Gastrocnemius medialis (tissue), 4 donors: ENCODE results near the gene THG1L. TPM values are rescaled to one million over a fixed set of nuclear protein-coding genes. Genes with fewer than 3 reads are reported as not detected.

Experiments used
- ATAC-seq, 2 donors: fragments of 150-250 bp; one replicate each; pipeline ENCODE4 v1.9.1; 2016
- DNase-seq, 2 donors: peaks; one replicate each; pipeline ENCODE4 v3.0.0-alpha.2; 2019
- H3K27ac ChIP-seq, 4 donors: fragments of 200-600 bp; sonication (generic); 1 replicate in 1 of 4; 2 replicates in 3 of 4; pipeline ENCODE4 v1.5.1; 2016 to 2018; ENCODE audit warnings: mild to moderate bottlenecking in 2 of 4, moderate library complexity in 1 of 4
- H3K27me3 ChIP-seq, 3 donors: fragments of 200-600 bp; sonication (generic) in 2 of 3; 1 replicate in 1 of 3; 2 replicates in 2 of 3; pipeline versions ENCODE4 v1.5.1 to v1.6.0; 2016 to 2019; ENCODE audit warnings: mild to moderate bottlenecking in 1 of 3, moderate library complexity in 1 of 3
- H3K36me3 ChIP-seq, 2 donors: fragments of 200-600 bp; sonication (generic) in 1 of 2; one replicate each; pipeline ENCODE4 v1.5.1; 2017 to 2018
- H3K4me1 ChIP-seq, 2 donors: fragments of 200-600 bp; sonication (generic) in 1 of 2; one replicate each; pipeline ENCODE4 v1.5.1; 2016 to 2017; ENCODE audit warnings: mild to moderate bottlenecking in 2 of 2
- H3K4me3 ChIP-seq, 4 donors: fragments of 200-600 bp; sonication (generic) in 3 of 4; 1 replicate in 1 of 4; 2 replicates in 3 of 4; pipeline ENCODE4 v1.5.1; 2016 to 2019; ENCODE audit warnings: mild to moderate bottlenecking in 2 of 4
- H3K9me3 ChIP-seq, 3 donors: fragments of 200-600 bp; sonication (generic) in 2 of 3; 1 replicate in 1 of 3; 2 replicates in 2 of 3; pipeline ENCODE4 v1.5.1; 2016 to 2019
- POLR2A ChIP-seq, 2 donors: fragments of 450-650 bp; IDR thresholded peaks; one replicate each; pipeline ENCODE4 v1.6.1; 2017; ENCODE audit warnings: antibody characterized with exemption in 2 of 2, mild to moderate bottlenecking in 2 of 2, moderate library complexity in 2 of 2
- in situ Hi-C, 4 donors: fragments of 200-750 bp; cut with MboI; loops; one replicate each; pipeline versions ENCODE4 v1.15.0 to v1.8.0; 2017; ENCODE audit warnings: low sequenced_read_pairs in 4 of 4
- intact Hi-C: fragments of 100-400 bp; cut with DNase I; formaldehyde crosslinking; loops from one replicate; pipeline ENCODE4 v1.15.1; 2023; ENCODE audit warnings: low total_unique reads
- total RNA-seq, 4 donors: library from RNA; depleted of rRNA; stranded (reverse); fragments of >200 nt; gene quantifications; one replicate each; pipeline versions ENCODE4 v1.1.0 to v1.2.3, GENCODE V29; 2016
- TF ChIP-seq, protein P1 (sequence below), 5 experiments: fragments of 450-650 bp in 3 of 5; fragments of 200-600 bp in 2 of 5; sonication (generic) in 2 of 5; IDR thresholded peaks in 4 of 5; conservative IDR thresholded peaks in 1 of 5; 1 replicate in 4 of 5; 2 replicates in 1 of 5; pipeline ENCODE4 v1.5.1; 2016 to 2019; ENCODE audit warnings: antibody characterized with exemption in 5 of 5, mild to moderate bottlenecking in 3 of 5, moderate library complexity in 3 of 5

Gene THG1L
- total RNA-seq, 4 donors from 2014 or later: 3.5 to 9.7 (median 6.6) TPM

- ATAC-seq: no peak
- Histone ChIP-seq H3K36me3 (no peaks in the 10 kb centered on the region), H3K27me3 (no peaks in the 10 kb centered on the region), H3K4me1 (peaks cover 10 to 14% of the 10 kb centered on the region in 2 donors), H3K4me3 (no peak overlapping the region), H3K9me3 (no peaks in the 10 kb centered on the region), H3K27ac (no peak overlapping the region)
- no peak for DNase-seq
- in situ Hi-C loops (loop anchor here in 2 of 4 donors (25.0 kb wide), 1 partner anchor 612 kb away; the partner anchor contains the start of gene MED7 (in 2 of the 2)), intact Hi-C loops (loop anchor here (10.0 kb wide), 2 partner anchors 314 to 604 kb away; partner anchors contain the start of gene MED7)
- TF ChIP-seq, protein P1, sequence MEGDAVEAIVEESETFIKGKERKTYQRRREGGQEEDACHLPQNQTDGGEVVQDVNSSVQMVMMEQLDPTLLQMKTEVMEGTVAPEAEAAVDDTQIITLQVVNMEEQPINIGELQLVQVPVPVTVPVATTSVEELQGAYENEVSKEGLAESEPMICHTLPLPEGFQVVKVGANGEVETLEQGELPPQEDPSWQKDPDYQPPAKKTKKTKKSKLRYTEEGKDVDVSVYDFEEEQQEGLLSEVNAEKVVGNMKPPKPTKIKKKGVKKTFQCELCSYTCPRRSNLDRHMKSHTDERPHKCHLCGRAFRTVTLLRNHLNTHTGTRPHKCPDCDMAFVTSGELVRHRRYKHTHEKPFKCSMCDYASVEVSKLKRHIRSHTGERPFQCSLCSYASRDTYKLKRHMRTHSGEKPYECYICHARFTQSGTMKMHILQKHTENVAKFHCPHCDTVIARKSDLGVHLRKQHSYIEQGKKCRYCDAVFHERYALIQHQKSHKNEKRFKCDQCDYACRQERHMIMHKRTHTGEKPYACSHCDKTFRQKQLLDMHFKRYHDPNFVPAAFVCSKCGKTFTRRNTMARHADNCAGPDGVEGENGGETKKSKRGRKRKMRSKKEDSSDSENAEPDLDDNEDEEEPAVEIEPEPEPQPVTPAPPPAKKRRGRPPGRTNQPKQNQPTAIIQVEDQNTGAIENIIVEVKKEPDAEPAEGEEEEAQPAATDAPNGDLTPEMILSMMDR (IDR thresholded peaks at IDR 0.05 in 4 of 5, conservative IDR thresholded peaks at IDR 0.05 in 1 of 5): no peak
- no peak for TF ChIP-seq POLR2A (IDR thresholded peaks at IDR 0.05)
Observed at GRCh38 chr5:157748760-157749461, 17.7 kb downstream of the THG1L start.

DNA sequence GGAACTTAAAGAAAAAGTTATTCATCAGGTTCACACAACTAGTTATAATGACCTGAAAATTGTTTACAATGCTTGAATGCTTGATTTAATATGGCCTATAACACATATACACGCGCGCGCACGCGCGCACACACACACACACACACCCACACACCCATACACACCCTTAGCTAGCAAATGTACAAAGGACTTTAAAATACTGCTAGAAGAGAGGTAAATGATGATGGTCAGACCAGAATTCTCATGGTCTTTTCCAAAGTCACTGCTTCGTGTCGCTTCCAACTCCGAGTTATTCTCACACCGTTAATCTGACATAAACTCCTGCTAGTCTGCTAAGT, 18.2 kb downstream of the THG1L start:
- no peak for ATAC-seq
- no peak for DNase-seq
- in situ Hi-C loops (loop anchor here in 2 of 4 donors (25.0 kb wide), 1 partner anchor 612 kb away; the partner anchor contains the start of gene MED7 (in 2 of the 2)), intact Hi-C loops (loop anchor here (10.0 kb wide), 2 partner anchors 315 to 605 kb away; partner anchors contain the start of gene MED7)
- no peak overlapping the region for H3K27ac ChIP-seq
- H3K4me1 ChIP-seq: peaks cover 9 to 10% of the 10 kb centered on the region in 2 donors
- no peak overlapping the region for H3K4me3 ChIP-seq
- H3K36me3 ChIP-seq: no peaks in the 10 kb centered on the region
- H3K27me3 ChIP-seq: no peaks in the 10 kb centered on the region
- no peak for TF ChIP-seq POLR2A (IDR thresholded peaks at IDR 0.05)
- TF ChIP-seq, protein P1 (IDR thresholded peaks at IDR 0.05 in 4 of 5, conservative IDR thresholded peaks at IDR 0.05 in 1 of 5): no peak
- no peaks in the 10 kb centered on the region for H3K9me3 ChIP-seq

DNA sequence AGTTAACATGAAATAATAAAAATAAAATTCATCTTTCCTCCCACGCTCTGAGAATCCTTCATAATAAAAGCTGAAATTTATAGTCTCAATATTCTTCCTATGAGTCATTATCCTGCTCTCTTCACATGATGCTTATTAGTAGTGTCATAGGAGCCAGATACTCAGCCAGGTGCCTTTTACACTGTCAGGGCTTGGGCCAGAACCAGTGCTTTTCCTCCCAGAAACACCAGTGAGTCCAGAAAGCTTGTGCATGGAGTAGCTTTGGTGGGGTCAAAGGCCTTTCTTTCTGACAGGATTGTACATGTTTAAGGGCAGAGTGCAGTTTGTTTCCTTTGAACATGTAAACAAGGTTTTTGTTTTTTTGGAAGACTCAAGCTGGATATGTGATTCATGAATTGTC, 19.1 kb downstream of the THG1L start:
- H3K36me3 ChIP-seq: peaks cover 0 to 8% of the 10 kb centered on the region in 2 donors
- DNase-seq (no peak), ATAC-seq (no peak)
- H3K27me3 ChIP-seq: no peaks in the 10 kb centered on the region
- no peaks in the 10 kb centered on the region for H3K9me3 ChIP-seq
- no peak overlapping the region for H3K4me3 ChIP-seq
- in situ Hi-C loops: loop anchor here in 1 of 4 donors (25.0 kb wide), 1 partner anchor 1387 kb away; no protein-coding TSS in a partner anchor
- intact Hi-C loops: no loop called here
- peaks cover 0 to 1% of the 10 kb centered on the region in 2 donors for H3K4me1 ChIP-seq
- TF ChIP-seq, protein P1 (IDR thresholded peaks at IDR 0.05 in 4 of 5, conservative IDR thresholded peaks at IDR 0.05 in 1 of 5): no peak
- no peak for TF ChIP-seq POLR2A (IDR thresholded peaks at IDR 0.05)
- H3K27ac ChIP-seq: no peak overlapping the region

DNA sequence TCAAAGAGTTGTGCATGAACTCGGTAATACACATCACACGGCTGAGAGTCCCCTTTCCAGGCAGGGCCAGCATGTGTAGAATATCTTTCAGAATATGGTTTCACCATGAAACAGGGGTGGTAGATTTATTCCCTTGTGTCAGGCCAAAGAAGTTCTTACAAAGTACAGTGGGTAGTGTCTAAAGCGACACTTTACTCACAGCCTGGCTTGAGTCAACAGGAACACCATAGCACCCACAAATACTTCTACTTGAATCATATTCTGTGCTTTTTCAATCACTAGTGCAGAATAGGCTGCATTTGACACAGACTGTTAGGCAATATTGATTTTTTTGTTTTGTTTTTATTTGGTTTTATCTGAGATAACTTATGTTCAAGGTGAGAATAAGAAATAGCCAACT, 24.9 kb downstream of the THG1L start:
- no peak overlapping the region for H3K27ac ChIP-seq
- no peak for DNase-seq
- peaks cover 0 to 16% of the 10 kb centered on the region in 2 donors for H3K36me3 ChIP-seq
- no peaks in the 10 kb centered on the region for H3K27me3 ChIP-seq
- in situ Hi-C loops (loop anchor here in 1 of 4 donors (25.0 kb wide), 1 partner anchor 1381 kb away; no protein-coding TSS in a partner anchor), intact Hi-C loops (no loop called here)
- H3K9me3 ChIP-seq: no peaks in the 10 kb centered on the region
- no peak overlapping the region for H3K4me3 ChIP-seq
- TF ChIP-seq POLR2A (IDR thresholded peaks at IDR 0.05): no peak
- TF ChIP-seq, protein P1 (IDR thresholded peaks at IDR 0.05 in 4 of 5, conservative IDR thresholded peaks at IDR 0.05 in 1 of 5): no peak
- no peaks in the 10 kb centered on the region for H3K4me1 ChIP-seq
- ATAC-seq: no peak
